ENCODE measurements around the gene NRCAM. TPM values are rescaled to one million over a fixed set of nuclear protein-coding genes. Genes with fewer than 3 reads are reported as not detected.

The NRCAM gene
- polyA plus RNA-seq, 4 donors: 20.5 to 23.6 (median 22.0) TPM

DNA sequence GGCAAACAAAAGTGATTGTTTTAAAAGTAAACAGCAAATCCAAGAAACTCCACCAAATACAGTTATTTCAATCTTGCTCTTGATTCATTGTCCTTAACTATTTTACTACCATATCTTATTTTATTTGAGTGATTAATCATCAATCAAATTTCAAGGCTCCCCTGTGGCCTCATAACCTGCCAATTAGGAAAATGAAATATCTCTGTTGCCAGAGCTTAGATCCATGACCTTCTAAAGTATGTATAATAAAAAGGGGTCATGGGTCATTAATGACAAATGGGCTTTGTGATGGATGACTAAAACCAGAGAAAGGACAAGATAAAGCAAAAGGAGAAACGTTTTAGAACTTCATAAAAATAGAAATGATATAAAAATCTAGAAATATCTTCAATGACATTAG is 28.5 kb downstream of the NRCAM start:
- no peak for DNase-seq (ENCODE audit: low read depth in 4 of 4, low spot score in 3 of 4)

DNA sequence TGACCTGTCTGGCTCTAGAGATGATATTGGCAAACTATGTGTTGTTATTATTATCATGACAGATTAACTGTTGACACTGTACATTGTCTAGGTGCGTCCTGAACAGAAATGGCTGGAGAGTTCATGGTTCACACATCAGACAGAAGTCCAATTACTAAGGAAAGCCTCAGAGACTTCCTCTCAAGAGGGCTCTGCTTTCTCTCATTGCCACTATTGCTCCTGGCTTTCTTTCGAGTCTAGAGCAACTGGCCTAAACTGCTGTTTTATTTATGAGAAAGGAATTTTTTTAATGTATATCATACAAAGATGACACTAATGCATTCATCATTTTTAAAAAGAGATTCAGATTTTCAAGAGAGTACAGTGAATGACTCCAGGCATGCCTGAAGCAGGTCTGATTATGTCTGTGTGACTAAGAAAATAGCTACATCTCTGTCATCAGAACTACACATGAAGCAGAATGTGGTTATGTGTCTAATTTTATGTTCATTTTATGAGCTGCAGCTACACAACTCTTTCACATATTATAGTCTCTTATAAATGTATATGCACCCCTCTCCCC is 30.4 kb downstream of the NRCAM start:
- no peak for DNase-seq (ENCODE audit: low read depth in 4 of 4, low spot score in 3 of 4)

- DNase-seq (ENCODE audit: low read depth in 4 of 4, low spot score in 3 of 4): no peak
Measured at GRCh38 chr7:108424013-108424412, 32.2 kb downstream of the NRCAM start.

- DNase-seq (ENCODE audit: low read depth in 4 of 4, low spot score in 3 of 4): no peak
Measured at GRCh38 chr7:108423089-108423989, 32.9 kb downstream of the NRCAM start.

- DNase-seq (ENCODE audit: low read depth in 4 of 4, low spot score in 3 of 4): no peak
Measured at GRCh38 chr7:108421720-108422331, 34.4 kb downstream of the NRCAM start.

GRCh38 chr7:108419961-108420908 is 36.0 kb downstream of the NRCAM start:
- DNase-seq (ENCODE audit: low read depth in 4 of 4, low spot score in 3 of 4): no peak

GRCh38 chr7:108418946-108419345 is 37.3 kb downstream of the NRCAM start:
- DNase-seq (ENCODE audit: low read depth in 4 of 4, low spot score in 3 of 4): no peak

GRCh38 chr7:108417926-108418325 is 38.3 kb downstream of the NRCAM start:
- no peak for DNase-seq (ENCODE audit: low read depth in 4 of 4, low spot score in 3 of 4)

- DNase-seq (ENCODE audit: low read depth in 4 of 4, low spot score in 3 of 4): no peak
Measured at GRCh38 chr7:108417144-108417543, 39.1 kb downstream of the NRCAM start.

DNA sequence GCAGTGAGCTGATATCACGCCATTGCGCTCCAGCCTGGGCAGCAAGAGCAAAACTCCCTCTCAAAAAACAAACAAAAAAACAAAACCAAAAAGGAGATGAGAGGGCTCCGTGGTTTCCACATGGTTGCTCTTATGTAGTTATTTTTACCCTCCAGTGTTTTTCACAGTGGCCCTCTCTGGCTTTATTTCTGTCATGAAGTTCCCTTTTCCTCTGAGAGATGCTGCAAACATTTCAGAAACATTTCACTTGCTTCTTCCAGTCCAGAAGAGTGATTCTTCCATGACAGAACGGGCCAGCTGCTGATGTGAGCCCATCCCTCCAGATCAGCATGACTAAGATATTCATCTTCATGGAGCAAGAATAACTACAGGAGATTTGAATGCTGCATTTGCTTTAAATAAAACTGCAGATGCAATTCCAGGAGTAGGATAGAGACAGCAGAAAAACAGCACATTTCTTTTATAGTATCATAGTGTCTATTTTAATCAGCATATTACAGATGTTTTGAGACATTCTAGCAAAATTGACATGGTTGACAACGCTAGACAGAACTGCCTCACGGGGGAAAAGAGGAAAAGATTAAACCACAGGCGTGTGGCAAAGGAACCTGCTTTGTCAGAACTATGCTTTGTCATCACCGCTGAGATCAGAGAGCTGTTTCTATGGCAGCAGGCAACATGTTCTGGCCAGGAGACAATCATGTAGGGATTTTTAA is 40.3 kb downstream of the NRCAM start:
- DNase-seq (ENCODE audit: low read depth in 4 of 4, low spot score in 3 of 4): no peak

DNA sequence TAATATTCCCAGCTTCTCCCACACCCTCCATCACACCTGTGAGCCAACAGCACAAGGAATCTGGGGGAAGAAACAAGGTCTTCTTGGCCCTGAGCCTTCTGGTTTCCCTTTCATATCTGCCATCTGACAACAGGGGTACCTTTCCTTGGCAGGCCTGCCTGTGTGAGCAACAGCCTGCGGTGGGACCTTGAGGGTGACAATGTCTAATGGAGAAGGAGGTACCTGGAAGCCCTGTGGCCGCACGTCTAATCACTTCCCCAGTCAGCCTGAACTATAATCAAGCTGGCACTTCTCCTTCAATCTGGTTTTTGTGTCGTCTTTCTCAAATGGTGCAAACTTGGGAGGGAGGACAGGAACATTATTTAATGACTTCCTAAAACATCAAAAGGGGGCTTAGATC is 41.2 kb downstream of the NRCAM start:
- DNase-seq (ENCODE audit: low read depth in 4 of 4, low spot score in 3 of 4): no peak

DNA sequence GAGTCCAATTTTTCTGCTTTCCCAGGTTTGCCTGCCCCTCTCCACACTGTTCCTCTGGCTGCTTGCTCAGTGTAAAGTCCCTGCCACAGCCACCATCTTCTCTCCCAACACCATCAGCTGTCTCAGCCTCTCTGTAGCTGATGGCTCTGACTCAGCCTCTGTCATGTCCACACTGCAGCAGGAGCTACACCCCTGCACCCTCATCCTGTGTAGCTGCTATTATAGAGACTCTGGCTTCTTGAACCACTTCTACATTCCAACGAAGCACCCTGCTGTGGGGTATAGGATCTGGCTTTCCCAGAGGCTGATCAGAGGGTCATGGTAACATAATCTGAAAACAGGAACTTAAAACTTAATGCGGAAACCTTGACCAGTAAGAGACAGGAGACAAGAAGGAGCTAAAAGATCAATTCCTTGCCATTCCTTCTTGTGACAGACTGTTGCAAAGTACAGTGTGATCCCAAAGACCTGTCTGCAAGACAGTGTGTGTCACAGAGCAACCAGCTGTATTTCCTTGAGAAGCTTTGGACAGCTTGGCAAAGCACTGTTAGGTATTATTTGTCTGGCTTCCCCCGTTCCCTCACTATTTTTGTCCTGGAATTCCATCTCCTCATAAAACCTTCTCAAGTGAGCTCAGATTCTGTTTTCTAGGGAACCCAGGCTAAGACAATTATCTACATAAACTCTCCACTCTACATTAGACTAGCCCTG is 42.3 kb downstream of the NRCAM start:
- DNase-seq (ENCODE audit: low read depth in 4 of 4, low spot score in 3 of 4): no peak

DNA sequence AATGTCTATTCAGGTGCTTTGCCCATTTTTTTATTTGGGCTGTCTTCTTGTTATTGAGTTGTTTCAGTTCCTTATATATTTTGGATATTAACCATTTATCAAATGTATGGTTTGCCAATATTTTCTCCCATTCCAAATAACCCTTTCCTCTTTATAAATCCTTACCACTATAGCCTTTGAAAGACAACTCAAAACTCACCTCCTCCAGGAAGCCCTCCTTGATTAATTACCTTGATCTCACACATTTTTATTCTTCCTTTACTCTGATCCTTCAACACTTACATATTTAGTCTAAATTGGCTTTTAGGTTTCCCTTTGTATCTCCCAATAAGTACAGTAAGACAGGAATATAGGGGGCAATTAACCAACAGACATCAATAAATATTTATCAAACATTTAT is 42.9 kb downstream of the NRCAM start:
- DNase-seq (ENCODE audit: low read depth in 4 of 4, low spot score in 3 of 4): no peak

GRCh38 chr7:108409146-108409545 is 47.1 kb downstream of the NRCAM start:
- no peak for DNase-seq (ENCODE audit: low read depth in 4 of 4, low spot score in 3 of 4)

DNA sequence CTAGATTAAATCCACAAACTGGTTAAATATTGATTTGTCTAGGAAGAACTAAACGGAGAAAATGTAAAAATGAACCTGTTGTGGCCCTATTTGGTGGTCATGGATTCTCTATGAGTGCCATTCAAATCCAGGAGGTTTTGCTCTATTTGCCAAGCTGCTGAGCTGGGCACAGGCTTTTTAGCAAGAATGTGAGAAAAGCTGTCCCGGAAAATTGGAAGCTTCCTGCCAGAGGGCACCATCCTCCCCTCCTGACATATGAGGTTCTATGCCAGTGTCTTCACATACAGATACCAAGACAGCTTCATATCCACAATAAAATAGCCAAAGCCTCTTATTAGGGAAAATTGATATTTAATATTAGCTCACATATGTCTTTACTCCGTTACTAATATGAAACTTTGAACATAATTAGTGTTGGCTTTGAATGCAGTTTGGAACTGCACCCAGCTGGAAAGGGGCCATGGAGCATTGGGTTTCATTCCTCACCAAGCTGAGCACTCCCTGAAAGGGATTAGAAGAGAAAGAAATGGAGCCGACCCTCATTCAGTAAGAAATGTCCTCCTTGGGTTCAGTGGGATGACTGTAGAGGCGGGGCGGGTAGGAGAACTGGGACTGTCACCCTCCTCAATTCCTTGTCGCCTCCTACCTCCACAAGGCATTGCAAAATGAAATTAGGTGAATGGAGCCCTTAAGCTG is 47.8 kb downstream of the NRCAM start:
- DNase-seq (ENCODE audit: low read depth in 4 of 4, low spot score in 3 of 4): no peak

GRCh38 chr7:108407676-108408075 is 48.6 kb downstream of the NRCAM start:
- no peak for DNase-seq (ENCODE audit: low read depth in 4 of 4, low spot score in 3 of 4)

DNA sequence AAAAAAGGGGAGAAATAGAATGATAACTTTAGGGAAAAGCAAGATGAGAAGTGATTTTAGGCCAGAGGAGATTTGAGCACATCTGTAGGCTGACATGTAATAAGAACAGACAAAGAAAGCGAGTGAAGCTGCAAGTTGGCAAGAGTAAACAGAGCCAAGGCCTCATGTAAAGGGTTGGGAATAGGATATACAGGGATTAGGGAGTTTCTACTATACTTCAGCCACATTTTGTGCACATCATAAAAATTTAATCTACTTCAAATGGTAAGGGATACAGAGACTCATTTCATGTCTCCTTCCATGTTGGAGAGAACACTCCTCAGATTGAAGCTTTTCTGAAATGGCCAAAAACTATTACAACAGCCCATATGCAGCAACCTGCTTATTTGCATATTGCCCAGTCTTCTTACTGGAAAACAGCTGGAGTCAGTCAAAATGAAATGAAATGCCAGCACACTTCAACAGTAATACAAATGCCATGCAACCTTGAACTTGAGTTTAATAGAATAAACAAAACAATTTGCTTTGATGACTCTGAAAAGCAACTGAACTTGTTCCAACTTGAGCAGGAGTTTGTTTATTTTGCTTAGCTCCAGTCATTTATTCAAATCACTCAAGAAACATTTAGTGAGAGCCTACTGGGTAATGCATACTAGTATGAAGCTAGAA is 49.9 kb downstream of the NRCAM start:
- no peak for DNase-seq (ENCODE audit: low read depth in 4 of 4, low spot score in 3 of 4)

Measured in right renal pelvis (tissue), 4 donors.